Lung (tissue), 12 donors: ENCODE results near the gene HACE1. TPM values are rescaled to one million over a fixed set of nuclear protein-coding genes. Genes with fewer than 3 reads are reported as not detected.

Source experiments
- ATAC-seq: fragments of 200-7000 bp; cut with Tn5 transposase; one replicate; pipeline ENCODE4 v1.9.1; 2020; ENCODE audit warnings: moderate number of reproducible peaks; ENCODE audit not compliant: insufficient read depth, low FRiP score
- DNase-seq, 3 donors: peaks; one replicate each; pipeline ENCODE4 v3.0.0-alpha.2; 2013 to 2017
- H3K27ac ChIP-seq, 2 donors: one replicate each; pipeline ENCODE4 v1.5.1; 2013; ENCODE audit warnings: mild to moderate bottlenecking in 2 of 2, moderate library complexity in 2 of 2, control low read depth in 1 of 2, inconsistent platforms in 1 of 2, low read depth in 1 of 2, low read length in 1 of 2
- H3K27me3 ChIP-seq, 3 donors: one replicate each; pipeline ENCODE4 v1.5.1; 2013; ENCODE audit warnings: low read length in 2 of 3; ENCODE audit not compliant: control insufficient read depth in 3 of 3, insufficient read depth in 3 of 3
- H3K36me3 ChIP-seq, 4 donors: one replicate each; pipeline ENCODE4 v1.5.1; 2013; ENCODE audit warnings: low read length in 4 of 4, mild to moderate bottlenecking in 1 of 4, moderate library complexity in 1 of 4; ENCODE audit not compliant: control insufficient read depth in 4 of 4, insufficient read depth in 4 of 4
- H3K4me1 ChIP-seq, 5 donors: one replicate each; pipeline ENCODE4 v1.5.1; 2013; ENCODE audit warnings: low read length in 5 of 5, mild to moderate bottlenecking in 2 of 5, moderate library complexity in 1 of 5; ENCODE audit not compliant: control insufficient read depth in 5 of 5, insufficient read depth in 5 of 5
- H3K4me3 ChIP-seq: one replicate; pipeline ENCODE4 v1.5.1; 2013; ENCODE audit warnings: mild to moderate bottlenecking, control low read depth, moderate library complexity
- H3K9ac ChIP-seq, 2 donors: one replicate each; pipeline ENCODE4 v1.5.1; 2013; ENCODE audit warnings: low read length in 2 of 2, control low read depth in 1 of 2; ENCODE audit not compliant: insufficient read depth in 1 of 2
- H3K9me3 ChIP-seq, 4 donors: one replicate each; pipeline ENCODE4 v1.5.1; 2013; ENCODE audit warnings: low read length in 3 of 4, mild to moderate bottlenecking in 1 of 4, moderate library complexity in 1 of 4; ENCODE audit not compliant: control insufficient read depth in 4 of 4, insufficient read depth in 3 of 4
- WGBS, 2 donors: extraction: QIAGEN DNeasy Blood & Tissue Kit; methylation state at CpG; one replicate each; pipeline ENCODE4 v1.1.7; 2013; 5-methylcytosine and 5-hydroxymethylcytosine counted together
- polyA plus RNA-seq, 2 donors: library from polyadenylated mRNA; stranded (reverse); fragments of 200-250 nt; gene quantifications; one replicate each; pipeline ENCODE4 v1.2.1, GENCODE V29; 2013
- total RNA-seq, 2 donors: library from RNA; depleted of rRNA in 1 of 2; stranded (reverse); fragments of >200 nt in 1 of 2; gene quantifications; one replicate each; pipeline ENCODE4 v1.2.1, GENCODE V29; 2014 to 2021
- TF ChIP-seq, protein P1 (sequence below): IDR thresholded peaks from 2 replicates; pipeline ENCODE4 v1.5.1; 2012; ENCODE audit warnings: mild to moderate bottlenecking; ENCODE audit errors: control extremely low read depth, extremely low read depth
- donor health status: control.
- donor health status: control.
- donor health status: Bipolar disorder and iron deficiency.
- donor health status: healthy.
- donor health status: DM: yes; HTN: yes; CAD: no.

Gene HACE1
- total and polyA plus RNA-seq, 4 donors: 4.6 to 38.0 (median 9.4) TPM

DNA sequence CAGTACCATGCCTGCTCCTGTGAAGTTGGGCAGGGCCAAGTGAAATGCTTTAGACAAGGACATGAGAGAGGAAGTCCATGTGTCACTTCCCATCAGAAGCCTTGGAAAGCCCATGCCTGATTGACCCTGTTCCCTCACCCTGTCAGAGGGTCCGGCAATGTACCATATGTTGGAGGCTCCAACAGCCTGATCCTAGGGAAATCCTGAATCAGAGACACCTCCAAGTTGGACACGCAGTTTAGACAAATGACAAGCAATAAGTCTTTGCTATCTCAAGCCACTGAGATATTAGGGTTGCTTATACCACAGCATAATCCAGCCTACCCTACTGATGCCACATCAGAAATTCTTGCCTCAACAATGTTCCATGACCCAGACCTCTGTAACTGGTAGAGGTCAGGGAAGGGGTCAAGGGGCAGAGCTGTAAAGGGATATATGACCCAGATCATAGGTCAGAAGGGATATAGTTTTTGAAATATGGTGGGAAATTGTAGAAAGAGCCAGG lies 174.8 kb downstream of the HACE1 start:
- Histone ChIP-seq H3K36me3 (no peaks in the 10 kb centered on the region), H3K9me3 (peaks cover 0 to 3% (median under 1%) of the 10 kb centered on the region in 4 donors), H3K27me3 (no peaks in the 10 kb centered on the region), H3K4me3 (no peak overlapping the region), H3K9ac (no peak overlapping the region), H3K4me1 (peaks cover 0 to 5% (median 0%) of the 10 kb centered on the region in 5 donors), H3K27ac (no peak overlapping the region)
- DNase-seq (no peak), ATAC-seq (no peak)
- WGBS, 2 donors: 94 to 95% methylated on average over 2 of the region's 2 CpGs
- TF ChIP-seq, protein P1, sequence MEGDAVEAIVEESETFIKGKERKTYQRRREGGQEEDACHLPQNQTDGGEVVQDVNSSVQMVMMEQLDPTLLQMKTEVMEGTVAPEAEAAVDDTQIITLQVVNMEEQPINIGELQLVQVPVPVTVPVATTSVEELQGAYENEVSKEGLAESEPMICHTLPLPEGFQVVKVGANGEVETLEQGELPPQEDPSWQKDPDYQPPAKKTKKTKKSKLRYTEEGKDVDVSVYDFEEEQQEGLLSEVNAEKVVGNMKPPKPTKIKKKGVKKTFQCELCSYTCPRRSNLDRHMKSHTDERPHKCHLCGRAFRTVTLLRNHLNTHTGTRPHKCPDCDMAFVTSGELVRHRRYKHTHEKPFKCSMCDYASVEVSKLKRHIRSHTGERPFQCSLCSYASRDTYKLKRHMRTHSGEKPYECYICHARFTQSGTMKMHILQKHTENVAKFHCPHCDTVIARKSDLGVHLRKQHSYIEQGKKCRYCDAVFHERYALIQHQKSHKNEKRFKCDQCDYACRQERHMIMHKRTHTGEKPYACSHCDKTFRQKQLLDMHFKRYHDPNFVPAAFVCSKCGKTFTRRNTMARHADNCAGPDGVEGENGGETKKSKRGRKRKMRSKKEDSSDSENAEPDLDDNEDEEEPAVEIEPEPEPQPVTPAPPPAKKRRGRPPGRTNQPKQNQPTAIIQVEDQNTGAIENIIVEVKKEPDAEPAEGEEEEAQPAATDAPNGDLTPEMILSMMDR: no peak

DNA sequence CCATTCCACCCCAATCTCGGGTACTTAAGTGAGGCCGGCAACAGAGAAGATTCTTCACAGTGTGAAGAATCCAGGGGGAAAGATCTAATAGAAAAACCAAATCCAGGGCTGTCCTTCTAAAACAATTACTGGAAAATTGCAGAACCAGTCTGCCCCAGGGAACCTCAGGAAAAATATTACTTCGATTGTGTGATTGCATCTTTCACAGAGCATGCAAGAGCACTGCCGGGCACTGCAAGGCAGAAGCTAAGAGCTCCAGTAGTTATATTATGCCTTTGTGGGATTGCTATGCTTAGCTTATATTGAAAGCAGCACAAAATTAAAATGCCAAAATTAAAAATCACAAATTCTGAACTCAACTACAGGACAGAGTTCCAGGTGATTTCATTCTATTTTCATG lies 175.9 kb downstream of the HACE1 start:
- TF ChIP-seq, protein P1: no peak
- DNase-seq (no peak), ATAC-seq (no peak)
- H3K4me1 ChIP-seq: peaks cover 0 to 5% (median 0%) of the 10 kb centered on the region in 5 donors
- H3K27ac ChIP-seq: no peak overlapping the region
- WGBS, 2 donors: 73 to 87% methylated on average over 4 of the region's 4 CpGs
- no peak overlapping the region for H3K9ac ChIP-seq
- no peak overlapping the region for H3K4me3 ChIP-seq
- peaks cover 0 to 7% (median 0%) of the 10 kb centered on the region in 4 donors for H3K9me3 ChIP-seq
- H3K27me3 ChIP-seq: no peaks in the 10 kb centered on the region
- no peaks in the 10 kb centered on the region for H3K36me3 ChIP-seq

DNA sequence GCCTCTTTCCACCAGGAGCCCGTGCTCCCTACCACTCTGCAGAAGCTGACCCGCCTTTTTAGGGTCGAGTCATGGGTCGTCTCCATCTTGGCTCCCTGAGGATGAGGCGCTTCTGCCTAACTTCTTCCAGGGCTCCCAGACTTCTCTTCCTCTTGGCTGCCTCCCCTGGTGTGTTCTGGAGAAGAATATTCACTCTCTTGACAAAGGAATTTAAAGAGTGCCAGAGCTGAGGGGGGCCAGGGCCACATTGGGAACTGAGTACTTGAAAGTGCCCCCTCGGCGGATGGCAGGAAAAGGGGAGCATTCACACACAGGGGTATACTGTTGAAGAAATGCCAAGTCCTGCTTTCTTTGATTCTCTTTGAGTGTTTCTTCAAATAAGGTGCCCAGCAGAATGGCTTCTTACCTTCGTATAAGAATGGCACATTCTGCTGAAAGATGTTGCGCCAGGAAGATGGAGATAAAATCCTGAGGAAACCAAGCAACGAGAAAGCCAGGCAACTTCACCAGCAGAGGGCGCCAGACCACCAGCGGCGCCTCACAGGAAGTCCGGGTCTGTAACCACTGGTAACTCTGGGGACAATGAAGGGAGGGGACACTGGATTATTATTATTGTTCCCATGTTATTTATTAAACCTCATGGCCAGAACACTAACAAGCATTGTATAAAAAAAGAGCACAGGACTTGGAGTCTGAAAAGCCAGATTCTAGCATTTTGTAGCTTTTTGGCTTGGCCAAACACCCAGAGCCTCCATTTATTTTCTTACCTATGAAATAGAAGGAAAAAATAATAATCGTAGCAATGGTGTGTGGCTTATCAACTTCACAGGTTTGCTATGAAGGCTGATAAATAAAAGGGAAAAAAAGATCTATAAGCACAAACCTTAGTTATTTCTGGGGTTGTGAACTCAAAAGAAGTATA lies 176.7 kb downstream of the HACE1 start:
- Histone ChIP-seq H3K9me3 (peaks cover 0 to 7% (median 0%) of the 10 kb centered on the region in 4 donors), H3K27me3 (no peaks in the 10 kb centered on the region), H3K27ac (no peak overlapping the region), H3K36me3 (no peaks in the 10 kb centered on the region), H3K4me1 (peaks cover 0 to 5% (median 0%) of the 10 kb centered on the region in 5 donors), H3K9ac (no peak overlapping the region), H3K4me3 (no peak overlapping the region)
- DNase-seq (peak in 1 of 3 donors; percentile 34), ATAC-seq (no peak)
- TF ChIP-seq, protein P1: peak; percentile 34
- WGBS, 2 donors: 59% methylated on average over 15 of the region's 15 CpGs
